Right lobe of liver (tissue), 4 donors: ENCODE measurements around the gene TMEM272.

Experiments used
- POLR2A ChIP-seq: fragments of 450-650 bp; IDR thresholded peaks from one replicate; pipeline ENCODE4 v1.6.1; 2017; ENCODE audit warnings: antibody characterized with exemption, mild to moderate bottlenecking
- TF ChIP-seq, protein P1 (sequence below), 4 donors: fragments of 200-600 bp in 3 of 4; fragments of 450-650 bp in 1 of 4; IDR thresholded peaks; one replicate each; pipeline versions ENCODE4 v1.5.1 to v1.8.0; 2016 to 2022; ENCODE audit warnings: antibody characterized with exemption in 4 of 4, mild to moderate bottlenecking in 2 of 4
- donor health status: DM: no; HTN: no; CAD: no.
- donor health status: DM: no; HTN: no; CAD: no.
- donor health status: DM: no; HTN: yes; CAD: no.

DNA sequence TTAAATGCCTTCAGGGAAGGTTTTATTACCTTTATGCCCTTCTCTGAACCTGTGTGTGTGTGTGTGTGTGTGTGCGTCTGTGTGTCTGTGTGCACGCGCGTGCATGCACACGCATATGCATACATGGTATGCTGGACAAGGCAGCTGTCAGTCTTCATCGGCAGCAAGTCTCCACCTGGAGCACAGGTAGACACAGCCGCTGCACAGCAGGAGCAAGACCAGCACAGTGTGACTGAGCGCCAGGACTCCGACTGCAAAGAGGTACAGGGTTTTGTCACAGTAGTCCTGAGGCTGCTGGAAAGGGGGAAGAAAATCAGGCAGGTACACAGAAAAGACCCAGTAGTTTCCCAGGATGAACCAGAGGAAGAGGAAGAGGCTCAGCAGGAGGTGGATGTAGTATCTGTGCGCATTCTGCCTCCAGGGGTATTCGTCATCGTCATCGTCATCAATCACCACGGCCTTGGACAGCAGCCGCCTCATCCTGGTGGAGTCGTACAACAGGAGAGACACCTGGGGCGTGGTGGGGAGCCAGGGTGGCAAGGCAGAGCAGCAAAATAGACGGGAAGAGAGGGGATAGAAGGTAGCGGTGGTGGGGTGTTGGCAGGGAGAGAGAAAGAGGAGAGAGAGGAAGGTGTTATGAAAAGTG, 28.2 kb downstream of the TMEM272 start:
- TF ChIP-seq, protein P1, sequence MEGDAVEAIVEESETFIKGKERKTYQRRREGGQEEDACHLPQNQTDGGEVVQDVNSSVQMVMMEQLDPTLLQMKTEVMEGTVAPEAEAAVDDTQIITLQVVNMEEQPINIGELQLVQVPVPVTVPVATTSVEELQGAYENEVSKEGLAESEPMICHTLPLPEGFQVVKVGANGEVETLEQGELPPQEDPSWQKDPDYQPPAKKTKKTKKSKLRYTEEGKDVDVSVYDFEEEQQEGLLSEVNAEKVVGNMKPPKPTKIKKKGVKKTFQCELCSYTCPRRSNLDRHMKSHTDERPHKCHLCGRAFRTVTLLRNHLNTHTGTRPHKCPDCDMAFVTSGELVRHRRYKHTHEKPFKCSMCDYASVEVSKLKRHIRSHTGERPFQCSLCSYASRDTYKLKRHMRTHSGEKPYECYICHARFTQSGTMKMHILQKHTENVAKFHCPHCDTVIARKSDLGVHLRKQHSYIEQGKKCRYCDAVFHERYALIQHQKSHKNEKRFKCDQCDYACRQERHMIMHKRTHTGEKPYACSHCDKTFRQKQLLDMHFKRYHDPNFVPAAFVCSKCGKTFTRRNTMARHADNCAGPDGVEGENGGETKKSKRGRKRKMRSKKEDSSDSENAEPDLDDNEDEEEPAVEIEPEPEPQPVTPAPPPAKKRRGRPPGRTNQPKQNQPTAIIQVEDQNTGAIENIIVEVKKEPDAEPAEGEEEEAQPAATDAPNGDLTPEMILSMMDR (IDR thresholded peaks at IDR 0.05), result no peak
- no peak for TF ChIP-seq POLR2A
